Liver (tissue), 3 donors: ENCODE data around the gene ZNF771.

Source experiments
- ATF3 ChIP-seq: IDR thresholded peaks from 2 replicates; pipeline ENCODE4 v1.6.1; 2016; ENCODE audit warnings: antibody characterized with exemption
- CTCF ChIP-seq: fragments of 150-350 bp; IDR thresholded peaks from 2 replicates; pipeline ENCODE4 v1.5.1; 2017; ENCODE audit warnings: improper control_type of control experiment, low read depth, low read length; ENCODE audit not compliant: missing input control
- EGR1 ChIP-seq, 2 donors: IDR thresholded peaks; 2 replicates each; pipeline ENCODE4 v1.6.1; 2016 to 2018; ENCODE audit warnings: antibody characterized with exemption in 2 of 2, low read depth in 2 of 2
- FOXA1 ChIP-seq: IDR thresholded peaks from 2 replicates; pipeline ENCODE4 v1.6.1; 2016; ENCODE audit warnings: antibody characterized with exemption
- NR2F2 ChIP-seq: IDR thresholded peaks from 2 replicates; pipeline ENCODE4 v1.6.1; 2016; ENCODE audit warnings: antibody characterized with exemption
- REST ChIP-seq: IDR thresholded peaks from 2 replicates; pipeline ENCODE4 v1.6.1; 2016; ENCODE audit warnings: antibody characterized with exemption, mild to moderate bottlenecking
- SP1 ChIP-seq: IDR thresholded peaks from 2 replicates; pipeline ENCODE4 v1.6.1; 2018; ENCODE audit warnings: antibody characterized with exemption, mild to moderate bottlenecking
- TAF1 ChIP-seq: conservative IDR thresholded peaks from 2 replicates; pipeline ENCODE4 v1.6.1; 2016; ENCODE audit warnings: antibody characterized with exemption, mild to moderate bottlenecking
- ZBTB33 ChIP-seq: IDR thresholded peaks from 2 replicates; pipeline ENCODE4 v1.6.1; 2016; ENCODE audit warnings: antibody characterized with exemption
- donor health status: healthy.
- donor health status: healthy.

- TF ChIP-seq CTCF (no peak), REST (no peak), EGR1 (IDR thresholded peaks at IDR 0.05; ENCODE audit: low read depth in 2 of 2) (no peak), ATF3 (no peak), TAF1 (no peak), SP1 (no peak), FOXA1 (no peak), NR2F2 (no peak), ZBTB33 (no peak)
Measured at GRCh38 chr16:30428055-30428454, 20.6 kb downstream of the ZNF771 start.
